Gastrocnemius medialis (tissue), 4 donors: Measurements from ENCODE around the gene GALNT16.

Experiments used
- POLR2A ChIP-seq, 2 donors: fragments of 450-650 bp; IDR thresholded peaks; one replicate each; pipeline ENCODE4 v1.6.1; 2017; ENCODE audit warnings: antibody characterized with exemption in 2 of 2, mild to moderate bottlenecking in 2 of 2, moderate library complexity in 2 of 2
- TF ChIP-seq, protein P1 (sequence below), 5 experiments: fragments of 450-650 bp in 3 of 5; fragments of 200-600 bp in 2 of 5; sonication (generic) in 2 of 5; IDR thresholded peaks in 4 of 5; conservative IDR thresholded peaks in 1 of 5; 1 replicate in 4 of 5; 2 replicates in 1 of 5; pipeline ENCODE4 v1.5.1; 2016 to 2019; ENCODE audit warnings: antibody characterized with exemption in 5 of 5, mild to moderate bottlenecking in 3 of 5, moderate library complexity in 3 of 5

DNA sequence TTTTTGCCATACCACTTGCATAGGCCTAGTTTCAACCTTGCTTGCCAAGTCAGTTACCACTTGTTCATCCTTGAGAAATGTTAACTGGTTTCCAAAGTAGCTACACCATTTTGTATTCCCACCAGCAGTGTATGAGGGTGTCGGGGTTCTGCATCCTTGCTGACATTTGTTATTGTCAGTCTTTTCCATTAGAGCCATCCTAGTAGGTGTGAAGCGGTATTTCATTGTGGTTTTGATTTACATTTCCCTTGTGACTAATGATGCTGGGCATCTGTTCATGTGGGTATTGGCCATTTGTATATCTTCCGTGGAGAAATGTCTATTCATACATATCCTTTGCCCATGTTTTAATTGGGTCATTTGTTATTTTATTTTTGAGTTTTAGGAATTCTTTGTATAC is 27.6 kb upstream of the GALNT16 start:
- TF ChIP-seq, protein P1, sequence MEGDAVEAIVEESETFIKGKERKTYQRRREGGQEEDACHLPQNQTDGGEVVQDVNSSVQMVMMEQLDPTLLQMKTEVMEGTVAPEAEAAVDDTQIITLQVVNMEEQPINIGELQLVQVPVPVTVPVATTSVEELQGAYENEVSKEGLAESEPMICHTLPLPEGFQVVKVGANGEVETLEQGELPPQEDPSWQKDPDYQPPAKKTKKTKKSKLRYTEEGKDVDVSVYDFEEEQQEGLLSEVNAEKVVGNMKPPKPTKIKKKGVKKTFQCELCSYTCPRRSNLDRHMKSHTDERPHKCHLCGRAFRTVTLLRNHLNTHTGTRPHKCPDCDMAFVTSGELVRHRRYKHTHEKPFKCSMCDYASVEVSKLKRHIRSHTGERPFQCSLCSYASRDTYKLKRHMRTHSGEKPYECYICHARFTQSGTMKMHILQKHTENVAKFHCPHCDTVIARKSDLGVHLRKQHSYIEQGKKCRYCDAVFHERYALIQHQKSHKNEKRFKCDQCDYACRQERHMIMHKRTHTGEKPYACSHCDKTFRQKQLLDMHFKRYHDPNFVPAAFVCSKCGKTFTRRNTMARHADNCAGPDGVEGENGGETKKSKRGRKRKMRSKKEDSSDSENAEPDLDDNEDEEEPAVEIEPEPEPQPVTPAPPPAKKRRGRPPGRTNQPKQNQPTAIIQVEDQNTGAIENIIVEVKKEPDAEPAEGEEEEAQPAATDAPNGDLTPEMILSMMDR (IDR thresholded peaks at IDR 0.05 in 4 of 5, conservative IDR thresholded peaks at IDR 0.05 in 1 of 5): no peak
- TF ChIP-seq POLR2A (IDR thresholded peaks at IDR 0.05): no peak
